Astrocyte (in vitro differentiated cells and primary cell): Measurements from ENCODE around the gene OR56A1.

Source experiments
- CTCF ChIP-seq: IDR thresholded peaks from 2 replicates; pipeline ENCODE4 v1.5.1; 2011; ENCODE audit warnings: low read depth, mild to moderate bottlenecking, inconsistent platforms, low read length, moderate library complexity; ENCODE audit not compliant: insufficient read depth
- EZH2 ChIP-seq: IDR thresholded peaks from 2 replicates; pipeline ENCODE4 v1.6.1; 2012; ENCODE audit warnings: mild to moderate bottlenecking, low read length, inconsistent platforms; ENCODE audit not compliant: insufficient read depth

DNA sequence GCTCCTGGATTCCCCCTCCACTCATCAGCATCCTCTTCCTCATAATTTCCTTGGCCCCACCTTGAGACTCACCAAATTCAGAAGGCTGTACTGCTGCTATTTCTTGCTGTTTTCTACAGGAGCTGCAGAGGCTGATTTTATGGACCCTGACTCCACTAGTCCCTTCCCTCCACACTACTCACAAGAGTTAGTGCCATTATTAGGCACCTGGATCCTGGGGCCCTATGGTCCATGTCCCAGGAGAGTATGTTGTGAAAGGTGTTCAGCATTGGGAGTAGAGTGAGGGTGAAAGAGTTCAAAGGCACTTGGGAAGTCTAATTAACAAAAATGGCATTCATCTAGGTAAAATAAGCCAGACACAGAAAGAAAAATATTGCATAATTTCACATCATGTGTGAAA lies 23.7 kb downstream of the OR56A1 start, which contains the start of gene OR56A4:
- no peak for TF ChIP-seq EZH2
- TF ChIP-seq CTCF, result no peak
